ENCODE results near the gene MIA. TPM values are rescaled to one million over a fixed set of nuclear protein-coding genes. Genes with fewer than 3 reads are reported as not detected.

MIA gene
- total and polyA plus RNA-seq, 9 of the 15 experiments (the other 6 are each of a cell fraction or from before 2014, with no cell fraction given) = 0.21 TPM; not detected in 8

GRCh38 chr19:40776932-40777644, 1.8 kb downstream of the MIA start (continued):
- TF ChIP-seq HES1 (IDR thresholded peaks at IDR 0.05; ENCODE audit: low read depth) (peak; percentile 16; the same call in 1 of the 2 replicates), KAT7 (CRISPR knock-in tag; IDR thresholded peaks at IDR 0.05; ENCODE audit: borderline replicate concordance) (0 out of 2 replicates have a peak, but pooled peaks have one; percentile 63), YY1 (IDR thresholded peaks at IDR 0.05; ENCODE audit: borderline replicate concordance in 1 of 3, control insufficient read depth in 1 of 3, extremely low read depth in 1 of 3, insufficient read depth in 3 of 3, insufficient read length in 1 of 3, insufficient replicate concordance in 2 of 3, low read depth in 1 of 3, low read length in 2 of 3) (peak in 1 of 3 experiments; percentile 13), MECOM (CRISPR knock-in tag; IDR thresholded peaks at IDR 0.05) (no peak), HCFC1 (IDR thresholded peaks at IDR 0.05; ENCODE audit: low read depth, low read length) (0 out of 2 replicates have a peak, but pooled peaks have one; percentile 14), ZEB2 (IDR thresholded peaks at IDR 0.05) (no peak), CREM (IDR thresholded peaks at IDR 0.05; ENCODE audit: low read depth) (peak; percentile 97), ZBTB1 (CRISPR knock-in tag; IDR thresholded peaks at IDR 0.05; ENCODE audit: borderline replicate concordance, low read depth) (peak; percentile 92), ARID4B (CRISPR knock-in tag; IDR thresholded peaks at IDR 0.05) (0 out of 2 replicates have a peak, but pooled peaks have one; percentile 2), JUND (IDR thresholded peaks at IDR 0.05; ENCODE audit: borderline replicate concordance, low read depth, low read length) (no peak), JUND (tag; IDR thresholded peaks at IDR 0.05; ENCODE audit: borderline replicate concordance, low read depth, low read length) (0 out of 3 replicates have a peak, but pooled peaks have one; percentile 18), NCOA1 (IDR thresholded peaks at IDR 0.05; ENCODE audit: low read depth) (0 out of 2 replicates have a peak, but pooled peaks have one; percentile 54), CBX1 (IDR thresholded peaks at IDR 0.05; ENCODE audit: low read depth) (peak; percentile 83; the same call in 1 of the 2 replicates), HNRNPLL (IDR thresholded peaks at IDR 0.05; ENCODE audit: low read depth, low read length, poor library complexity, severe bottlenecking) (no peak), RNF219 (CRISPR knock-in tag; IDR thresholded peaks at IDR 0.05) (no peak), POLR3G (IDR thresholded peaks at IDR 0.05; ENCODE audit: extremely low read depth, insufficient read length, insufficient replicate concordance) (no peak), CC2D1A (IDR thresholded peaks at IDR 0.05) (peak; percentile 67), KAT8 (IDR thresholded peaks at IDR 0.05; ENCODE audit: low read depth) (no peak), ATF7 (IDR thresholded peaks at IDR 0.05) (no peak), HDAC2 (IDR thresholded peaks at IDR 0.05) (peak; percentile 95), ZNF23 (CRISPR knock-in tag; IDR thresholded peaks at IDR 0.05) (0 out of 2 replicates have a peak, but pooled peaks have one; percentile 7)

Measured in K562 (cell line).